NCI-H774 (cell line): ENCODE data around the gene WWC2.

Source experiments
- DNase-seq: peaks from one replicate; lab custom pipeline; 2025; lab: John Stamatoyannopoulos, UW

Gene WWC2

DNA sequence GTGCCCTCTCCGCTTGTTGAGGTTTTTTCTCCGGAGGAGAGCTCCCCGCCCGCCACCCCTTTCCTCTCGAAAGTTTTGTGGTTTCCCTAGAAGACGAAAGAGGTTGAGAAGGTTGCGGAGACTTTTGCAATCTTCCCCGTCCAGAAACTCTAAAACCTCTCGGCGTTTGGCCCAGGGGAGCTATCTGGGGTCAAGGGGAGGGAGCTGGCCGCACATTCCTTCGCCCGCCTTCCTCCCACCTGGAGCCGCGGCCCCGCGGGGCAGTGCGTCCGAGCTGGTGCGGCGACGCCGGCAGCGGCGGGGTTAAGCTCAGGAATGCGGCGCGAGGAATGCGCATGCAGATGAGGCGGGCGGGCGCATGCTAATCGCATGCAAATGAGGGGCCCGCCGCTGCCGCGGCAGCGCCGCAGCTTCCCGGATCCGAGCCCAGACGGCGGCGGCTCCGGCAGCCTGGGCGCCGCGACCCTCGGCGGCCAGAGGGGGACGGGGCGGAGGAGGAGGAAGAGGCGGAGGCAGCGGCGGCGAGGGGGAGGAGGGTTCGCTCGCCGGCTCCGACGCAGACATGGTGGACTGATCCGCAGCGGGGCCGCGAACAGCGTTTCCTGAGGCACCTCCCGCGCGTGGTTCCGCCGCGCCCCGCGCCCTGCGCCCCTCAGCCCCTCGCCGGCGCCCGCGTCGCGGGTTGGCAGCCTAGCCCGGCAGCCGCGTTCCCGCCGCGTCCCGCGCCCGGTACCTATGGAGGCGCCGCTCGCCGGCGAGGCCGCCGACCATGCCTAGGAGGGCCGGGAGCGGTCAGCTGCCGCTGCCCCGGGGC lies at the start of gene WWC2:
Gene WWC2, plus strand, starts transcription at position 535 of the 814 bp plus-strand sequence. Its CDS starts 235 bp downstream, at position 770.
- DNase-seq: peak; percentile 53

DNA sequence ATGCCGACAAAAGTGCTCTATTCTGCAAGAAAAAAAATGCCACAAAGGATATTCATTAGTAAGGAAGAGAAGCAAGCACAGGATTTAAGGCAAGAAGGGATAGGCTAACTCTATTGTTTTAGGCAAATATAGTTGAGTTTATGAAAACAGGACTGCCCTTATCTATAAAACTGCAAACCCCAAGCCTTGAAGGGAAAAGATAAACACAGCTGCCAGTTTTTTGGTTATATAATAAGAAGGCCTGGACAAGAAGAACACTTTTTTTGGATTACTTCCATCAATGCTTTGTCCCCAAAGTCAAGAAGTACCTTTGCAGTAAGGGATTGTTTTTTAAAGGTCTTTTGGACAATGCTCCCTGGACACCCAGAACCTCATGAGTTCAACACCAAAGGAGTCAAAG lies 45.4 kb upstream of the WWC2 start:
- DNase-seq: no peak

DNA sequence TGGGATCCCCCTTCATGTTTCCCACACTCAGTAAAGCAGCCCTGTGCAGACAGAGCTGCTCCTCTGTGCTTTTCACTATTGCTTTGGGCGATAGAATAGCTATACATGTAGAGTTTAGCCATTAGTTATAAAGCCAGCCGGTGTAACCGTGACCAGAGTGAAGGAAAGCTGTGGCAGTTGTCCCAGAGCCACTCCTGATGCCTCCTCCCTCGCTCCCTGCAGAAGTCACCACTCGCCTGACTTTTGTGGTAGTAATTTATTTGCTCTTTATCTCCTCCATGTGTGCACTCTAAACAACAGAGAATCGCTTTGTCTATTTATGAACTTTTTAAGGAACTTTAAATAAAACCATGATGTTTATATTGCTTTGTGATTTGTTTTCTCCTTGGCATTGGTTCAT lies 41.8 kb upstream of the WWC2 start:
- DNase-seq: no peak

DNA sequence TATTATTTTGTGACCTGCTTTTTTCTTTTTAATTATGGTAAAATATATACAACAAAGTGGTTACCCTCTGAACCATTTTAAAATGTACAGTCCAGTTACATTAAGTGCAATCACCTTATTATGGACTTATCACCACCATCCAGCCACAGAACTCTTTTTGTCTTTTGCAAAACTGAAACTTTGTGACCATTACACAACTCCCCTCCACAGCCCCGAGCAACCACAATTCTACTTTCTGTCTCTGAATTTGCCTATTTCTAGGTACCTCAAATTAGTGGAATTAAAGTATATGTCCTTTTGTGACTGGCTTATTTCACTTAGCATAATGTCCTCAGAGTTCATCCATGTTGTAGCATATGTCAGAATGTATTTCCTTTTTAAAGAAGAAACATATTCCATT lies 39.3 kb upstream of the WWC2 start:
- DNase-seq: no peak

DNA sequence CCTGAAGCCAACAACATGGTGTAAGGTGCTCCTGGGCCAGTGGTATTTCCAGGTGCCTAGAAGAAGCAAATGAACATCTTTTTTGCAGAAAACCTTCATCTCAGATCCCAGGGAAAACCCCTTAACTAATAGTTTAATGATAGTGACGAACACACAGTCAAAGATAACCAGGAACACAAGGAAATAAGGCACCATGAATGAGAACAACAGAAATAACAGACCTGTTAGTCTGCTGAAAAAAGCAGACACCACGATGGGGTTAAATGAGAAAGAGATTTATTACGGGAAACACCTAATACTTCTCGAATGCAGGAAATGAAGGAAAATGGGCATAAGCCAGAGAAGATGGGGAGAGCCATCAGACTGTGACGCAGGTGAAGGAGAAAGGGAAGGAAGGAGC lies 30.6 kb upstream of the WWC2 start:
- DNase-seq: no peak

DNA sequence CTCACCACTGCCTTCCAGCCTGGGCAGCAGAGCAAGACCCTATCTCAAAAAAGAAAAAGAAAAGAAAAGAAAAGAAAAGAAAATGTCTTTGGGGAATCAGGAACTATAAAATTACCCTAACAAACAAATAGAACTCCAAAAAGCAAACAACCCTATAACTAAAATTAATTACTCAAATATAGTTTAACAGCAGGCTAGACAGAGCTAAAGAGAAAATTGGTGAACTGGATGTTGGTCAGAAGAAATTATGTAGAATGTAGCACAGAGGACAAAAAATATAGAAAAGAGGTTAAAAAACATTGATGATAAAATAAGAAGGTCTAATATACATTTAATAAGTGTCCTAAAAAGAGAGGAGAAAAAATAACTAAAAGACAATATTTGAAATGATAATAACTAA lies 27.8 kb upstream of the WWC2 start:
- DNase-seq: no peak

DNA sequence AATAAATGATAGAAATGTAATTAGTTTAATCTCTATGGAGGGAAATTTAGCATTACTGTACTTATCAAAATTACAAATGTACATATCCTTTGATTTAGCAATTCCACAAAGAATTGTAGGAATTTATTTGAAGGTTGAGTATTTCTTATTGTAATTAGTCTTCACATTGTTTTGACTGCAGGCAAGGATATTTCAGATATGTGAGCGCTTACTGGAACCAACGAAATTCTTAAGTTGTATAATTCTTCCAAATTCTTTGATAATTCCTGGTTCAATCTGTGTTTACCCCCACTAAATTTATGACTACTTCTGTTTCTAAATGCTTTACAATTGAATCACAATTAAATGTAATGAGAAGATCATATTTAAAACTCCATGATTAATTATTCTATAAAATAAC lies 26.9 kb upstream of the WWC2 start:
- DNase-seq: no peak

DNA sequence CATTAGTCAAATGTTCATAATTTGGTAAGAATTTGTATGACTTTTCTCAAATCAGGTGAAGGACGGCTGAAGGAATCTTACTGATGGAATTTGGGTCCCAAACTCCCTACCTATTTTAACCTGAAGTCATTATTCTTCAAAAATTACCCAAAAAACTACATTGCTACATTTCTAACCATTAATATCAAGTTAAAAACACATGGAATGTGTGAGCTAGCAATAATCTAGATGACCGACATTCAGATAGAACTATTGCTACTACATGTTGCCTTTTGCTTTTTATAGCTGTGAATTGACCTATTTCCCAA lies 25.3 kb upstream of the WWC2 start:
- DNase-seq: no peak

DNA sequence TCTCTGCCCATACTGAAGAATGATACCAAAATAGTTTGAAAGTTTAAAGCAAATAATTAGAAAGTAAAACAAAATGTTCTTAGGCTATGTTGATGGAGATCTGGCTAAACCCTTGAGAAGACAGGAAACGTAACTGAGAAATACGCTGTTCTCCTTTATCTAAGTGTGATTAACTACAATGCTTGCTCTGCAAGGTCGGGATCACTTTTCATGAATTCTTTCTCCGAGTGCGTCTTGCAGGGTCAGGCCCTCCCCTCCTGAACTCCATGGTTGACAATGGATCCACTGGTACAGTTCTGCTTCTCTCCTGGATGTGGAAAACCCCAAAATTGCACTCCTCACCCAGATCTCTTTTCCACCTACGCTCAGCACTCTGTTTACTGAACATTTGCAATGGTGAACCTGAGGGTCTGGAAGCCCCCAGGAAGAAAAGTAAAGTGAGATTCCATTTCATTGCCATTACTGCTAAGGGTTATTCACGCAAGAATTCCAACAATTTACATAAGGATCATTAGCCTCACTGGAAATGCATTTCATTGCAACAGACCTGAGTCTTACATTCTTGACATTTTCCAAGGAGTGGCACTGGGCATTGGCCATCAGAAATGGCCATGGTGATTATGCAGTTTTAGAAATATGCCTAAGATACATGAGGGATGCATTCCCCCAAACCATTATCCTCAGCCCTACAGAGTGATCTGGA lies 24.6 kb upstream of the WWC2 start:
- DNase-seq: no peak

DNA sequence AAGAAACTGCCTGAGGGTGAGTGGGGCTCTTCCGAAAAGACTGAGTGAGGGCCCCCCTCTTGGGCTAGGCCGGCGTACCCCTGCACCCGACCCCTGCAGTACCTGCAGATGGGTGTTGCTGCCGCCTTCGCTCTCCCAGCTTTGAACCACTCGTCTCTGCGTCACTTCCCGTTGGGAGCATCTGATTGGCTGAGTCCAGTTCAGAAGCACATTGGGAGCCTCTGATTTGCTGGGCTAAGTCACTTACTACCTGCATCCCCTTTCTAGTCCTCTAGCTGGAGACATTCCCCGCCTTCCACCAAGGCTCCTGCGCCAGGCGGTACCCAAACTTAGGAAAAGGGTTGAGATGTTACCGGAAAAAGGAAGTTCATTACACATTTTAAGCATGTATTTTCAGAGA lies 20.4 kb upstream of the WWC2 start:
- DNase-seq: no peak

DNA sequence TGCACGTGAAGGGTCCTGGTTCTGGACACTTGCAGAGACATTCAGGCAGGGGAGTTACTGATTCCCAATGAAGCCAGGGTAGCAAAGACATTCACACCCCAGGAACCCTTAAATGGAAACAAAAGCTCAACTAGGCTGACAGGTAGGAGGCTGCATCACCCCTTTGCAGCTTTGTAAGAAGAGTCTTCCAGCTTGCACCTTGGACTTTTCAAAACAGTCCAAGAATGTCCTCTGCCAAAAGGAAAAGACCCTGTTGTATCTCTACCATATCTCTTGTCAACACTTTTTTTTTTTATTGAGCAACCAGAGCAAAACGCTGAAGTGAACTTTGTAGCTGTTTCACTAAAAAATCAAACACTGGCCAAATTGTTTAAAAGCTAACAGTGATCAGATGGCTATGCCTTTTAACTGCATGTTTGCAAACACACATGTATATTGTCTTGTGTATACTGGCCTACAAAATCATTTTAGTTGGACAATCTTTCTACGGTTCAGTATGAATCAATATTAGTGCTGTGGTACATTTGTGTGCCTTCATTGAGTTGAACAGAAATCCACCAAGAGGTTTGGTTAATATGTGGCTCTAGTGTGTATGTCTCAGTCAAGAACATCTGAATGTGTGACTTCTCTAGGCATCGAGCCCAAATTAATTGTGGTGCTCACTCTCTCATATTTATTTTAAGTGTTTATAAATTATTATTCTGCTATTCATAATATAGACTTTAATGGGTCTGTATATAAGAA lies 18.5 kb upstream of the WWC2 start:
- DNase-seq: no peak

DNA sequence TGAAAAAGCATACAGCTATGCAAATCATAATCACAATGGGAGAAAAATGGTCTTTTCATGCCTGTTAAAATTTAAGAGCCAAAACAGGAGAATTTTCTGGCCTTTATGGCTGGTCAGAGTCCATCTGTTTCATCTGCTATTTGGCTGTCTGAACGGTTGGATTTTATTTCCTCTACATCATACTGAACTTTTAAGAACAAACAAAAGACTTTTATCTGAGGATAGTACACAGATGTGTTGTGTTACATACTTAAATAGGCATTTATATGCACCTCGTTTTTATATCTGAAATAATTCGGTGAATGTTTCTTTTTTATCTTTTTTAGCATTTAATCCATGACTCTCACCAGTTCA lies 18.0 kb upstream of the WWC2 start:
- DNase-seq: no peak

DNA sequence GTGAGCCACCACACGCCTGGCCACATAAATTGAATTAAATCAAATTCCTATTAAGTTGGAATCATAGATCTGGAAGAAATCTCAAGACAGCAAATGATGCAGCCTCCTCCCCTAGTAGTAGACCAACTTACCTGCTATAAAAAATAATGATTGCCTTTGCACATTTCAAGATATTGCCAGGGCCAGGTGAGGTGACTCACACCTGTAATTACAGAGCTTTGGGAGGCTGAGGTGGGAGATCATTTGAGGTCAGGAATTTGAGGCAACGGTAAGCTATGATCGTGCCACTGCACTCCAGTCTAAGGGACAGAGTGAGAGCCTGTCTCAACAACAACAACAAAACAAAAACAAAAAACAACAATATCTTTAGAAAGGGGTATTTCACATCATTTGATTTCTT lies 17.0 kb upstream of the WWC2 start:
- DNase-seq: no peak

DNA sequence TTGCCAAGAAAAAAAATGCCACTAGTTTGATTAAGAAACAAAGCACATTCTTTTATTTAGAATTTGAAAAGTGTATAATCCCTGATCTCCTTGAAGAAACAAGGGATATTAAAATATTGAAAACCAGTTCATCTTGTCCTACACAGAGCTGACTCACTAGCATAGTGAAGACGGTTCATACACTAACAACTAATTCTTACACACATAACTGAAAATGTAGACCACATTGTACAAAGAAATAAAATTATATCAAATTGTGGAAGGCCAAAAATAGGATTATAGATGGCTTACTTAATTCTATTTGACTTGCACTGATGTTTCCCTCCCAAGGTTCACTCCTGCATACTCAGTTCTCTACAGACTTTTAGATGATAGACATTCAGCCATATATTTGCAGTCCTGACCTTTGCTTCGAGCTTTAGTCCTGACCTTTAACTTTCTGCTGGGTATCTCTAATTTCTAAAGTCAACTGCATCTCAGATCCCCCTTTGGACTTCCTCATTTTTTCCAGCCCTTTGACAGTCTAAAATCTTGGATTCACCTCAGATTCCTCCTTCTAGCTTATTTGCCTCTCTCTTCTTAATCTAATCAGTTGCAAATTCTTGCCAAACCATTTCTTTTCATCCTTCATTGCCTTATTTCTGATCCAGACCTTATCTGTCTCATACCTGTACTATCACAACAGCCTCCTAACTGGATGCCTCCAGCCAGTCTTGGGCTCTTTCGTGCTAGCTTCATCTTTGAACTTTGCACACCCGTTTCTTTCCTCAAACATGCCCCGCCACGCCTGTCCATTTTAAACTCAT lies 4.5 kb upstream of the WWC2 start:
- DNase-seq: no peak

DNA sequence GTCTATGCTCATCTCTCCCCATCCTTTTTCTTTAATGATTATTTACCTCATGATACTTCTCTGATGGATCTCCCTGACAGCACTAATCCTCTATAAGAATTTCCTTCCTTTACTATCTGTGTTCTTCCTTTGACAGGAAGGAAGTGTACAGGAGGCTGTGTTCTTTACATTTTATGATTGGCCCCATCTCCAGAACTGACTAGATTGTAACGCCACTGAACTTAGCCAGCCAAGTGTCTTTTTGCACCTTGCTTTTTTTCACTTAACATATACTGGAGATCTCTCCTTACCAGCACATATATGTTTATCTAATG lies 3.9 kb upstream of the WWC2 start:
- no peak for DNase-seq

DNA sequence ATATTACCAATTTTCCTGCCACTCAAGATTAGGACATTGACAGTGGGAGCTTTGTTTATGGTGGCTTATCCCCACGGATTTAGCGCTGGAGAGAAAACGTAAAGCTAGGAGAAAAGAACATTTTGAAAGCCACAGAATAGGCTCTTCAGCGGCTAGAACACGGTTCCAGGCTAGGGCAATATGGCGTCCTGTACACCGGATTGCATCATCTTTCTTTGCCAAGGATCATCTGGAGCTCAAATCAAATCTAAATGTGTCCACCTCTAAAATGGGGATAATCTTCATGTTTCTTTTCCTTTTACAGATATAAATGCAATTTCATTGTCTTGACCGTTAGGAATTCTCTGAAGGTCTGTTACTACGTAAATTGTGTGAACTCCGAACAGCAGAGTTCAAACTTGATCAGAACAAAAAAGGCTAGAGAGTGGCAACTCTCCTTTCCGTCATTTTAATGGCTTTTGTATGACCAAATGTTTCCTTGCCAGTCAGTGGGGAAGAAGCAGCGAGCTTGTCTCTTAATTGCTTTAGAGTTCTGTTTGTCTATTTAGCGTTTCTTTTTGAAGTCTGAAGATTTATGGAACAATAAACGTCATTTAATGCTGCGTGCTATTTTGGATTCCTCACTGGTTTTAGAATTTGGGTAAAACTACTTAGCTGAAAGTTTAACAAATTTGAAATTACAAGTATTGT lies 2.6 kb upstream of the WWC2 start:
- no peak for DNase-seq

DNA sequence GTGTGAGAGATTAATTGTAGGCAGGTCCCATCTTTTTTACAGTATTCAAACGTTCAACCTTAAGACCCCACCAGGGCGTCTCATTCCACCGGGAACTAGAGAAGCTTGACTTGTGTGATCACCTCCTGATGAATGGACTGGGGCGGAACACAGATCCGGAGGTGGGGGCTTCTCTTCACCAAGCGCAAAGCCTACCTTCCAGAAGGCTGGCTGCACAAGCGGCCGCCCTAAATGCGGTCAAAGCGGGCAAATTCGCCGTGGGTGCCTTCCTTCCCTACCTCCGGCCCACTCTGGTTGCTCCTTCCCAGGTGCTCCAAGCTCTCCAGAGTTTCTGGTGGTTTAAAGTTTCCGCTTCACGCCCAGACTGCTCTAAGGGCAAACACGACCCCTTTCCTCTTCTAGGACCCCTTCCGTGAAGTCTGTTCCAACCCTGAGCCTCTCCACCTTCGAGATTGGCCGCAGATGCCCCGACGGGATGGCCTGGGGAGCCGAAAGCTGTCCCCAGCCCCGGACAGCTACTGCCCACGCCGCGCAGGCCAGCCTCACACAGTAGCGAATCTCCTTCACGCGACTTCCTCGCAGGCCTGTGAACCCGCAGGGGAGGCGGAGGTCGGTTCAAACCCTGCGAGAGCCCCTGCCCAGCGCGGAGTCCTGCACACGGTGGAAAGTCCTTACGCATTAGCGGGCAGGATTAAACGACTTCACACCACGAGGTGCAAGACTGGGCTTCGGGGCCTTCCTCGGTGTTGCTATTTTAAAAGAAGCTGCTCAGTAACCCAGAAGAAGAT lies 1.6 kb upstream of the WWC2 start:
- no peak for DNase-seq

DNA sequence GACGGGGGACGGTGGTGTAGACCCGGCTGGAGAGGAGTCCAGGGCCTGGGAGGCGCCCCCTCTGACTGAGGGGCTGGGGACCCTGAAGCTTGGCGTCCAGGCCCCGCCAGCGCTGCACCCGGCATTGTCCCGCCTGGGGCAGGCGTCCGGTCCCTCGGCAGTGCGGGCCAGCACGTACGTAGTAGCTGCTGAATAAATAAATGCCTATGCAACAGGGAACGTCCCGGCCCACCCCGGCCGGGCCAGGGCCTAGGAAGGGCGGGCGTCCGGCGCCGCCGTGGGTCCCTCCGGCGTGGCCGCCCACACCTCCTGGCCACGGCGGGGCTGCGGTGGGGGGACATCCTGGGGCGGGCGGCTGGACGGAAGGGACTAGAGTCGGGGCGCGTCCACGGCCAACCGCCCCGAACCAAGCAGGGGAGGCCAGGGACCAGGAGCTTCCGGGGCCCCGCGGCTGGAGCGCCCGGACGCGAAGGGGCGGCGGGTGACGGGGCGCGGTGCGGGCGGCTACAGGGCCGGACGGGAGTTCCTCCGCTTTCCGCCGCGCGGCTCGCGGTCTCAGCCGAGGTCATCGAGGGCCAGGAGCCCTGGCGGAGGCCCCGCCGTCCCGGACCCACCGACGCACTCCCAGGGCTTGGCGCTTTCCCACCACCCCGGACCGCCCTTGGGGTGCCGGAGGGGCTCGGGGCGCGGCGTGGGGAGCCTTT lies 886 bp upstream of the WWC2 start:
- no peak for DNase-seq

DNA sequence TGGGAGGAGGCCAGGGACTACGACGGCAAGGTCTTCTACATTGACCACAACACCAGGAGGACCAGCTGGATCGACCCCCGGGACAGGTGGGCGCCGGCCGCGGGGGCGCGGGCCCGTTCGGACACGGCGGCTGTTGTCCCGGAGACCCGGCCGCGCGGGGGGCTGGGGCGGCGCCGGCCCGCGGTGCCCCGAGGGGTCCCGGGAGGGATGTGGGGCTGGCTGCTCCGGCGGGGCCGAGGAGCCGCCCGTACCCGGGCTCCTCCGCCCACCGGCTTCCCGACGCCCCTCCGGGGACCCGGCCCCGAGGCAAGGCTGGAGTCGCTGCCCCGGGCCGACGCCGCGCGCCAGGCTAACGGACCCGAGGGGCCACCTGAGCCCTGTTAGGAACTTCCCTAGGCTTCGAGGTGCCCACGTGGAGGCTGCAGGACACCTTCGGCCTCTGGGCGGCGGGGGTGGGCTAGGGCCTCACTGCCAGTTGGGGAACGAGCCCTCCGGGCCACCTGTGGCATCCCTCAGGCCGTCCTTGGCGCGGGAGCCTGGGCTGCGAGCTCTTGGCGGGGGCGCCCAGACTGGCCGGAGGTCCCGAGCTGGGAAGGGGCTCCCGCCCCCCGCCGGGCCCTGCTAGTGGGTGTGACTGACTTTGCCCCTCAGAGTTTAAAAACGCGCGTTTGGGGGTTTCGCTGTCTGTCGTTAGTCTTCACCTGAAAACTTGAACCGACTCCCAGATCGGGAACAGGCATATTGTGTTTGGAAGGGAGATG lies 660 bp downstream of the WWC2 start:
- DNase-seq: no peak

DNA sequence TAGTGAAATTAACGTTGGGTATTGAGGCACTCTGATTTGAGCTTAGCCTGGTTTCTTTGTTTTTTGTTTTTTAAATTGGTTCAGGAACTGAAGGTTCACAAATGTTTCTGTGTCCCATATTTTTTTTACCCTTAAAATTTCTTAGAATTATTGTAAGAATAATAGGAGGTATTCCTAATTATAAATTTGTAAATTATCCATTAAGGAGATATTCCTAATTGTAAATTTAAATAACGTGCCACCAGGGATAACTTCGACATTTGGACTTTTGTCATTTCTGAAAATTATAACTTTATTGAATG lies 1.2 kb downstream of the WWC2 start:
- DNase-seq: no peak
